AG04449 (cell line): Measurements from ENCODE around the gene DOCK1.

Experiments
- CTCF ChIA-PET: fragments of 350-600 bp; formaldehyde crosslinking; extraction: SDS; loops from one replicate; lab custom pipeline; 2021; ENCODE audit warnings: antibody characterized with exemption; lab: Yijun Ruan, JAX
- POLR2A ChIA-PET: fragments of 400-600, 350-600 bp; formaldehyde crosslinking; extraction: SDS; loops from one replicate; lab custom pipeline; 2020; ENCODE audit warnings: antibody characterized with exemption, inconsistent platforms; lab: Yijun Ruan, JAX
- DNase-seq: peaks from one replicate; pipeline ENCODE4 v3.0.0-alpha.2; 2010; ENCODE audit warnings: low read depth, low spot score
- H3K4me3 ChIP-seq: 2 replicates; pipeline ENCODE4 v1.5.1; 2011; ENCODE audit warnings: low read depth, mild to moderate bottlenecking, control low read depth, low read length
- TF ChIP-seq, protein P1 (sequence below): IDR thresholded peaks from one replicate; pipeline ENCODE4 v1.5.1; 2011; ENCODE audit warnings: mild to moderate bottlenecking, moderate library complexity, low read length, control low read depth, inconsistent platforms; ENCODE audit not compliant: insufficient read depth; ENCODE audit errors: missing control alignments

The DOCK1 gene

DNA sequence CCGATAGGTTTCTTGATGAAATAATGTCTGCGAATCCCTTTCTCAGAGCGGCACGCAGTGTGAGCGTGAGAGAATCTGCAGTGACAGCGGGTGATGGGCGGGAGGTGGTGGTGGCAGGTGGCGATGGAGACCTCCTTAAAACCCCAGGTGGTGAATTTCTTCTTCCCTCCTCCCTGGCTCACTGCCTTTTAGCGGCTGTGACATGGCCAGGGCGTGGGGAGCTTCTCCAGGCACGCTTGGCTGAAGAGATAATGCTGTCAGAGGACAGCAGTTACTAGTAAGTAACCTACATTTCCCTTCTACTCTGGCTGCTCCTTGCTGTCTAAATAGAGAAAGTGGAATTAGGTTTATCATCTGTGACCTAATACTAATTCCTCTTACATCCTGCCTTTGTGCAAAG lies 432.6 kb downstream of the DOCK1 start:
- ChIA-PET CTCF (interaction anchor here (2.1 kb wide), 1 partner anchor 16 kb away, joined by 9 read pairs; no protein-coding TSS in a partner anchor), POLR2A (no interaction called here)
- no peak for DNase-seq
- H3K4me3 ChIP-seq: no peak overlapping the region
- TF ChIP-seq, protein P1, sequence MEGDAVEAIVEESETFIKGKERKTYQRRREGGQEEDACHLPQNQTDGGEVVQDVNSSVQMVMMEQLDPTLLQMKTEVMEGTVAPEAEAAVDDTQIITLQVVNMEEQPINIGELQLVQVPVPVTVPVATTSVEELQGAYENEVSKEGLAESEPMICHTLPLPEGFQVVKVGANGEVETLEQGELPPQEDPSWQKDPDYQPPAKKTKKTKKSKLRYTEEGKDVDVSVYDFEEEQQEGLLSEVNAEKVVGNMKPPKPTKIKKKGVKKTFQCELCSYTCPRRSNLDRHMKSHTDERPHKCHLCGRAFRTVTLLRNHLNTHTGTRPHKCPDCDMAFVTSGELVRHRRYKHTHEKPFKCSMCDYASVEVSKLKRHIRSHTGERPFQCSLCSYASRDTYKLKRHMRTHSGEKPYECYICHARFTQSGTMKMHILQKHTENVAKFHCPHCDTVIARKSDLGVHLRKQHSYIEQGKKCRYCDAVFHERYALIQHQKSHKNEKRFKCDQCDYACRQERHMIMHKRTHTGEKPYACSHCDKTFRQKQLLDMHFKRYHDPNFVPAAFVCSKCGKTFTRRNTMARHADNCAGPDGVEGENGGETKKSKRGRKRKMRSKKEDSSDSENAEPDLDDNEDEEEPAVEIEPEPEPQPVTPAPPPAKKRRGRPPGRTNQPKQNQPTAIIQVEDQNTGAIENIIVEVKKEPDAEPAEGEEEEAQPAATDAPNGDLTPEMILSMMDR: no peak

DNA sequence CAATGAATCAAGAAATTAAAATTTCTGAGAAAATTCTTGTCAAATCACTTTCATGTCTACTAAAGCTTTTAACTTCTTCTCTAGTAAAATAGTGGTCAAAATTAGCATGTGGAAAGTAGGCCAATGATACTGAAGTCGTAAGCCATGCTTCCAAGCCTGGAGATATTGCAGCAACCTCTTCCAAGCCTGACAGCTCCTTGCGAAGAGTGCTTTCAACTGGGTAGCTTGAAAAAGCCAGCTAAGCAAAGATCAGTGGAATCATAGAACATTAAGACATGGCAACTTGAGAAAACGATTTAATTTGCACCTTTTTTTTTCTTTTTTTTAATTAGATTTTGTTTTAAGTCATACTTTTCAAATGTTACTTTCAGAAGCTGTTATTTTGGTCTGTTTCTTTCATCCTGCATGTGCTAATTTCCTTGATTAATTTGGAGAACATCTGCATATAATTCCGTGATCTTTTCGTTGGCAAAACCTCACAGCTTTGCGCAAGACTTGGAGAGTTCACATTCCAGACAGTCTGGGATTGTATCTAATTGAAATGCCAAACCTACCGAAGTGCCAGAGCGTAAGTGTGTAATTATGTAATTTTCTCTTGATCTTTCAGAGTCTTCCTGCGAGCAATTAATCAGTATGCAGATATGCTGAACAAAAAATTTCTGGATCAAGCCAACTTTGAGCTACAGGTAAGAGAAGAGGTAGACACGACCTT lies 433.3 kb downstream of the DOCK1 start:
- ChIA-PET POLR2A (no interaction called here), CTCF (interaction anchor here (2.1 kb wide), 1 partner anchor 16 kb away, joined by 9 read pairs; no protein-coding TSS in a partner anchor)
- H3K4me3 ChIP-seq: no peak overlapping the region
- peak; percentile 5 for DNase-seq
- TF ChIP-seq, protein P1: no peak

DNA sequence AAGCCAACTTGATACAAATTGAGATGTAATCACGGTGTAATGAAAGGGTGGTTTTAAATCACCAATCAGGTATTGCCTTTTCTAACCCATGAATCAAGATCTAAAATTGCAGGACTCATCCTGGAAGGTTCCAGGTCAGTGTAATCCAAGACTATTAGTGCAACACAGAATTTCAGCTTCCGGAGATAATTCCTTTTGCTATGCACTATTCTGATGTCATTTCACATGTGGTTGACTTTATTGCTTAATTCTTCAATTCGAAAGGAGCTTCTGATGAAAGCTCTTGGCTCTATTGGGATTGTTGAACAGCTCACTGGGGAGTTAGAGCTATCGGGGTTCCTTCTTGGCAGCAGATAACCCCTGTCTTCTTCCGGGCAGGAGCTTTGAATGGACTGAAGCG lies 438.6 kb downstream of the DOCK1 start:
- TF ChIP-seq, protein P1: no peak
- H3K4me3 ChIP-seq: no peak overlapping the region
- CTCF ChIA-PET: interaction anchor here (1.6 kb wide), 1 partner anchor 11 kb away, joined by 9 read pairs; no protein-coding TSS in a partner anchor
- POLR2A ChIA-PET: no interaction called here
- DNase-seq: no peak

DNA sequence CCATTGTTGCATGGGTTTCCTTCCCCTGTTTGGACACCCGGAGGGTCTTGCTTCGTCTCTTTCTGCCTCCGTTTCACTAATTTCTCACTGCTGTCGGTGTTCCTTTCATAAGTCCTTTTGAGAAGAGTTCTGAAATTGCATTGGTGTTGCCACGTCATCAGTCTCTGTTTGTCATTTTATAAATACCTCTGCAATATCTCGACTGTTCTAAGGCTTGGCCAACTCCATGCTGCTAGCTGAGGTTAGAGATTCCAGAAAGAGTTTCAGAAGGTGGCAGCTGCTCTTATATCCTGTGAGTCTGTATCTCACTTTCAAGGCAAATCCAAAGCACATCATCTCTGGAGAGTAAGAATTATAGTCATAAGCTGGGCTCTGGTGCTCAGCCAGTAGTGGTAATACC lies 439.1 kb downstream of the DOCK1 start:
- TF ChIP-seq, protein P1: no peak
- ChIA-PET CTCF (interaction anchor here (1.6 kb wide), 1 partner anchor 11 kb away, joined by 9 read pairs; no protein-coding TSS in a partner anchor), POLR2A (no interaction called here)
- no peak overlapping the region for H3K4me3 ChIP-seq
- DNase-seq: no peak

DNA sequence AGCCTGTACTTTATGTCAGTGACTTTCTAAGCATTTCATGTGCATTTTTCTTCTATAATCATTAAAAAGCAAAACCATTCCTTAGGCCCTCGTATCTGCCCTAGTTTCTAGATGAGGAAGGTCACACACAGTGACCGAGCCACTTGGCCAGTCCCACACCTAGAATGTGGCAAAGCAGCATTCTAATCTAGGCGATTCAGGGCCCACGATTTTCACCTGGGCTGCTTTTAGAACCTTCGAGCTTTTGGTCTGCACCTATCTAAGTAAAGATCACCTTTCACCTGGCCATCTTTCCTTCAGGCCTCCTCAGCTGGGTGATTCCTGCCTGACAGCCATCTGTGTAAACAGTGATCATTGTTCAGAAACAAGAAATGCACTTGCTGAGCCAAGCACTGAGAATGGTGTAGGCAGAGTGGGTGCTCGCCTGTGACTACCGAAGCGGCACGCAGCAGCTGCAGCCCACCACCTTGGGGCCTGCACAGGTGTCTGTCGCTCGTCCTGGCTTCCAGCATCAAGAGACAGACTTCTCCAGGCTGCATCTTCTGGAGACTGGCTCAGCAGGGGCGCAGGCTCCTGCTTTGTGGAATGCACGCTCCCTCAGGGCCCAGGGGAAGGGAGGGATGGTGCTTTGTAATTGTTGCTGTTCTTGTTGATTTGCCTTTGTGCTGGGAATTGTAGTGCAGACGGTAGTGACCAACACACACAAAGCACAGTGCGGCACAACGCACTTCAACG lies 440.2 kb downstream of the DOCK1 start:
- no peak overlapping the region for H3K4me3 ChIP-seq
- CTCF ChIA-PET: interaction anchor here (0.6 kb wide), 1 partner anchor 15 kb away, joined by 3 read pairs; no protein-coding TSS in a partner anchor
- DNase-seq: no peak
- POLR2A ChIA-PET: no interaction called here
- TF ChIP-seq, protein P1: no peak

DNA sequence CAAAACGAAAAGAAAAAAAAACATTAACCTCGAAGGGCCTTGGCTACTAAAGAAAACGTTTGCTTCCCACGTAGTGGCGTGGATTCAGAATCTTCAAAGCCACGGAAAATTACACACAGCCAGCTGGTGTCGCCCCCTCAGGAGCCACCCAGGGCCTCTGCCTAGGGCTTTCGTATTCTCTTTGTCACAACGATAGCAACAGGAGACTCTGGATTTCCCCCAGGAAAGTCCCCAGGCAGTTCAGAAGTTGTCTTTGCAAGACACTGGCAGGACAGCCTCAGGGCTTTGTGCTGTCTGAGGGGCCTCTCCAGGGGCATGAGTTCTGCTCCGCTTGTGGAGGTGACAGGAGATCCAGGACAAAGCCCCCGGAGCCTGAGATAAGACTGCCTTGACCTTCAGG lies 441.4 kb downstream of the DOCK1 start:
- ChIA-PET POLR2A (no interaction called here), CTCF (no interaction called here)
- TF ChIP-seq, protein P1: no peak
- DNase-seq: no peak
- no peak overlapping the region for H3K4me3 ChIP-seq
